Gastrocnemius medialis (tissue), 4 donors: Measurements from ENCODE around the gene LAPTM4A. TPM values are rescaled to one million over a fixed set of nuclear protein-coding genes. Genes with fewer than 3 reads are reported as not detected.
A peak's percentile ranks its signal among the peaks of the same experiment; 100 is the strongest.

Experiments used
- ATAC-seq, 2 donors: fragments of 150-250 bp; one replicate each; pipeline ENCODE4 v1.9.1; 2016
- DNase-seq, 2 donors: peaks; one replicate each; pipeline ENCODE4 v3.0.0-alpha.2; 2019
- H3K27ac ChIP-seq, 4 donors: fragments of 200-600 bp; sonication (generic); 1 replicate in 1 of 4; 2 replicates in 3 of 4; pipeline ENCODE4 v1.5.1; 2016 to 2018; ENCODE audit warnings: mild to moderate bottlenecking in 2 of 4, moderate library complexity in 1 of 4
- H3K27me3 ChIP-seq, 3 donors: fragments of 200-600 bp; sonication (generic) in 2 of 3; 1 replicate in 1 of 3; 2 replicates in 2 of 3; pipeline versions ENCODE4 v1.5.1 to v1.6.0; 2016 to 2019; ENCODE audit warnings: mild to moderate bottlenecking in 1 of 3, moderate library complexity in 1 of 3
- H3K36me3 ChIP-seq, 2 donors: fragments of 200-600 bp; sonication (generic) in 1 of 2; one replicate each; pipeline ENCODE4 v1.5.1; 2017 to 2018
- H3K4me1 ChIP-seq, 2 donors: fragments of 200-600 bp; sonication (generic) in 1 of 2; one replicate each; pipeline ENCODE4 v1.5.1; 2016 to 2017; ENCODE audit warnings: mild to moderate bottlenecking in 2 of 2
- H3K4me3 ChIP-seq, 4 donors: fragments of 200-600 bp; sonication (generic) in 3 of 4; 1 replicate in 1 of 4; 2 replicates in 3 of 4; pipeline ENCODE4 v1.5.1; 2016 to 2019; ENCODE audit warnings: mild to moderate bottlenecking in 2 of 4
- H3K9me3 ChIP-seq, 3 donors: fragments of 200-600 bp; sonication (generic) in 2 of 3; 1 replicate in 1 of 3; 2 replicates in 2 of 3; pipeline ENCODE4 v1.5.1; 2016 to 2019
- POLR2A ChIP-seq, 2 donors: fragments of 450-650 bp; IDR thresholded peaks; one replicate each; pipeline ENCODE4 v1.6.1; 2017; ENCODE audit warnings: antibody characterized with exemption in 2 of 2, mild to moderate bottlenecking in 2 of 2, moderate library complexity in 2 of 2
- in situ Hi-C, 4 donors: fragments of 200-750 bp; cut with MboI; loops; one replicate each; pipeline versions ENCODE4 v1.15.0 to v1.8.0; 2017; ENCODE audit warnings: low sequenced_read_pairs in 4 of 4
- intact Hi-C: fragments of 100-400 bp; cut with DNase I; formaldehyde crosslinking; loops from one replicate; pipeline ENCODE4 v1.15.1; 2023; ENCODE audit warnings: low total_unique reads
- total RNA-seq, 4 donors: library from RNA; depleted of rRNA; stranded (reverse); fragments of >200 nt; gene quantifications; one replicate each; pipeline versions ENCODE4 v1.1.0 to v1.2.3, GENCODE V29; 2016
- TF ChIP-seq, protein P1 (sequence below), 5 experiments: fragments of 450-650 bp in 3 of 5; fragments of 200-600 bp in 2 of 5; sonication (generic) in 2 of 5; IDR thresholded peaks in 4 of 5; conservative IDR thresholded peaks in 1 of 5; 1 replicate in 4 of 5; 2 replicates in 1 of 5; pipeline ENCODE4 v1.5.1; 2016 to 2019; ENCODE audit warnings: antibody characterized with exemption in 5 of 5, mild to moderate bottlenecking in 3 of 5, moderate library complexity in 3 of 5

Gene LAPTM4A
- total RNA-seq, 4 donors from 2014 or later = 53.8 to 62.3 (median 57.4) TPM

- Histone ChIP-seq H3K4me3 (no peak overlapping the region), H3K27me3 (no peaks in the 10 kb centered on the region), H3K36me3 (no peaks in the 10 kb centered on the region), H3K9me3 (no peaks in the 10 kb centered on the region), H3K27ac (peak overlapping the region; percentile 53 to 76 (median 64)), H3K4me1 (no peaks in the 10 kb centered on the region)
- in situ Hi-C loops = loop anchor here in 1 of 4 donors (25.0 kb wide), 1 partner anchor 565 kb away; no protein-coding TSS in a partner anchor
- ATAC-seq (peak in 1 of 2 donors; percentile 47), DNase-seq (no peak)
- intact Hi-C loops = no loop called here
- TF ChIP-seq, protein P1, sequence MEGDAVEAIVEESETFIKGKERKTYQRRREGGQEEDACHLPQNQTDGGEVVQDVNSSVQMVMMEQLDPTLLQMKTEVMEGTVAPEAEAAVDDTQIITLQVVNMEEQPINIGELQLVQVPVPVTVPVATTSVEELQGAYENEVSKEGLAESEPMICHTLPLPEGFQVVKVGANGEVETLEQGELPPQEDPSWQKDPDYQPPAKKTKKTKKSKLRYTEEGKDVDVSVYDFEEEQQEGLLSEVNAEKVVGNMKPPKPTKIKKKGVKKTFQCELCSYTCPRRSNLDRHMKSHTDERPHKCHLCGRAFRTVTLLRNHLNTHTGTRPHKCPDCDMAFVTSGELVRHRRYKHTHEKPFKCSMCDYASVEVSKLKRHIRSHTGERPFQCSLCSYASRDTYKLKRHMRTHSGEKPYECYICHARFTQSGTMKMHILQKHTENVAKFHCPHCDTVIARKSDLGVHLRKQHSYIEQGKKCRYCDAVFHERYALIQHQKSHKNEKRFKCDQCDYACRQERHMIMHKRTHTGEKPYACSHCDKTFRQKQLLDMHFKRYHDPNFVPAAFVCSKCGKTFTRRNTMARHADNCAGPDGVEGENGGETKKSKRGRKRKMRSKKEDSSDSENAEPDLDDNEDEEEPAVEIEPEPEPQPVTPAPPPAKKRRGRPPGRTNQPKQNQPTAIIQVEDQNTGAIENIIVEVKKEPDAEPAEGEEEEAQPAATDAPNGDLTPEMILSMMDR (IDR thresholded peaks at IDR 0.05 in 4 of 5, conservative IDR thresholded peaks at IDR 0.05 in 1 of 5) = no peak
- TF ChIP-seq POLR2A (IDR thresholded peaks at IDR 0.05) = no peak
Observed at GRCh38 chr2:20072436-20073158, 21.2 kb upstream of the LAPTM4A start.

- Histone ChIP-seq H3K4me1 (no peaks in the 10 kb centered on the region), H3K27me3 (no peaks in the 10 kb centered on the region), H3K36me3 (no peaks in the 10 kb centered on the region), H3K27ac (peak overlapping the region; percentile 53 to 76 (median 64)), H3K4me3 (no peak overlapping the region), H3K9me3 (no peaks in the 10 kb centered on the region)
- DNase-seq = peak in 1 of 2 donors; percentile 37
- intact Hi-C loops (no loop called here), in situ Hi-C loops (loop anchor here in 1 of 4 donors (25.0 kb wide), 1 partner anchor 566 kb away; no protein-coding TSS in a partner anchor)
- ATAC-seq = peak; percentile 84 to 90
- TF ChIP-seq POLR2A (IDR thresholded peaks at IDR 0.05) = no peak
- TF ChIP-seq, protein P1 (IDR thresholded peaks at IDR 0.05 in 4 of 5, conservative IDR thresholded peaks at IDR 0.05 in 1 of 5) = no peak
Observed at GRCh38 chr2:20071397-20072383, 20.3 kb upstream of the LAPTM4A start.

DNA sequence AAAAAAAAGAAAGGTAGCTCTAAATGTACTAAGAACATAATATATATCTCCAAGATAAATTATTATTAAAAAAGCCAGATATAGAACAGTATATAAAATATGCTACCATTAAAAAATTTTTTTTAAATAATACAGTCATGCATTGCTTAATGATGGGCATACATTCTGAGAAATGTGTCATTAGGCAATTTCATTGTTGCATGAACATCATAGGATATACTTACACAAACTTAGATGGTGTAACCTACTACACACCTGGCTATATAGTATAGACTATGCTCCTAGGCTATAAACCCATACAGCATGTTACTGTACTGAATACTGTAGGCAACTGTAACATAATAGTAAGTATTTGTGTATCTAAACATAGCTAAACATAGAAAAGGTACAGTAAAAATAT, 18.3 kb upstream of the LAPTM4A start:
- in situ Hi-C loops (loop anchor here in 1 of 4 donors (25.0 kb wide), 1 partner anchor 568 kb away; no protein-coding TSS in a partner anchor), intact Hi-C loops (no loop called here)
- Histone ChIP-seq H3K27me3 (no peaks in the 10 kb centered on the region), H3K4me3 (no peak overlapping the region), H3K9me3 (no peaks in the 10 kb centered on the region), H3K27ac (no peak overlapping the region), H3K4me1 (peaks cover 4 to 9% of the 10 kb centered on the region in 2 donors), H3K36me3 (no peaks in the 10 kb centered on the region)
- DNase-seq (no peak), ATAC-seq (no peak)
- TF ChIP-seq, protein P1 (IDR thresholded peaks at IDR 0.05 in 4 of 5, conservative IDR thresholded peaks at IDR 0.05 in 1 of 5) = no peak
- TF ChIP-seq POLR2A (IDR thresholded peaks at IDR 0.05) = no peak

GRCh38 chr2:20067992-20068584, 16.7 kb upstream of the LAPTM4A start:
- no peak overlapping the region for H3K27ac ChIP-seq
- intact Hi-C loops = no loop called here
- TF ChIP-seq, protein P1 (IDR thresholded peaks at IDR 0.05 in 4 of 5, conservative IDR thresholded peaks at IDR 0.05 in 1 of 5) = no peak
- TF ChIP-seq POLR2A (IDR thresholded peaks at IDR 0.05) = no peak

More at GRCh38 chr2:20067992-20068584, 16.7 kb upstream of the LAPTM4A start:
- in situ Hi-C loops = loop anchor here in 1 of 4 donors (25.0 kb wide), 1 partner anchor 569 kb away; no protein-coding TSS in a partner anchor
- Histone ChIP-seq H3K4me1 (peaks cover 4 to 9% of the 10 kb centered on the region in 2 donors), H3K4me3 (no peak overlapping the region), H3K9me3 (no peaks in the 10 kb centered on the region), H3K27me3 (no peaks in the 10 kb centered on the region), H3K36me3 (no peaks in the 10 kb centered on the region)
- ATAC-seq (no peak), DNase-seq (no peak)
